HG03354 (cell line): Measurements from ENCODE around the gene C3orf62.

ENCODE experiments used
- ATAC-seq: cut with Tn5 transposase; IDR thresholded peaks from one replicate; pipeline ENCODE4 v1.9.1; 2021; ENCODE audit warnings: mild to moderate bottlenecking; ENCODE audit not compliant: unreplicated experiment, poor library complexity, severe bottlenecking

The C3orf62 gene

DNA sequence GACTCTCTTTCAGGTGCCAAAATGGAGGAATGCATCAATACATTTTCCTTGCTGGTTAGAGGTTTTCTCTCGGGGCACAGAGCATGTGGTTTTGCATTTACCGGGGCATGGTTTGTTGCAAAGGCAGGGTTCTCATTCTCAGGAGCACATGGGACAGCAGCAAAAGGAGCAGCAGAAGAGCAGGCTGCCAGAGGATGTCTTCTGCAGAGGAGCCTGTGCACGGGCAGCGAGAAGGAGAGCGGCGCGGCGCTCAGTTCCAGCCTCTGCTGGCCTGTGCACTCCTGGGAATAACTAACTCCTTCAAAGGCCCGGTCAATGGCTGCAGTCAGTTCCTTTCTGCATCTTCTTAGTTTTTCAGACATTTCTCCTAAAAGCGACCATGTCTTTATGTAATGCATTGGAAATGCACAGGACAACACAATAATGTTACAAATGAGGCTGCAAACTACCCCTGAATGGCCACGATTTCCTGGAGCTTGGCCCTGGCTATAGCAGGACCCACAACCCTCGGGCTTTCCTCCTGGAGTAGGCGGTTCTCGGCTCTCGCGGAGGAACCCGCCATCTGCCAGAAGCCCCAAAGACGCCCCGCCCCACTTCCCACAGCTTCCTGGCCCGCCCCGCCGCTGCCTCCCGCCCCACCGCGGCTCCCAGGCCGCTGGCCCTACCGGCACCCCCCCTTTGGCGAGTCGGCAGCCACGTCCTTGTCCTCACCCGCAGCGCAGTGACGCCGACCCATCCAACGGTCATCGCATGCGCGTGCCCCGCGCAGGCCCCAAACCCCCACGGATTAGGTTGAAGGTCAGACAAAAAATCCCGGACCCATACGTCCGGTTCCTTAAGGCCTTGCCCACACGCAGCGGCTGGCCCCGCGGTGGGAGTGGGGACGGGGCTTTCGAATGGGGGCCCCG lies at the start of gene C3orf62:
C3orf62 (minus strand) TSS at position 758 of the 908 bp plus-strand sequence; CDS start at position 398, 360 bp downstream.
- no peak for ATAC-seq

DNA sequence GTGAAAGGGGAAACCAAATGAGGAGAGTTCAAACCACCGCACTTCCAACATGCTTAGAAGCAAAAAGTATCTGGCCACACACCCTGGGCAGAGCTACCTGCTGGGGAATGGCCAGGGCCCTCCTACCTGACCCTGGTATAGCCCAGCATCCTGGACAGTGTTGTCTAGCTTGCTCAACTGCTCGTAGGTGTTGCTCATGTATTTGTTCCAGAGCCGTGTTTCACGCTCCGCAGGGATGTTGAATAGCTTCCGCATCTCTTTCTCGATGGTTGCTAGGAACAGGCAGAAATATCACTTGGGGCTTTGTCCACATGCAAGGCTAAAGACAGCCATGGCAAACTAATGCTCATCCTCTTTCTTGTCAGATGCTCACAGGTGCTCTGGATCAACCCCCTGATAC lies 47.7 kb upstream of the C3orf62 start:
- ATAC-seq, result no peak

DNA sequence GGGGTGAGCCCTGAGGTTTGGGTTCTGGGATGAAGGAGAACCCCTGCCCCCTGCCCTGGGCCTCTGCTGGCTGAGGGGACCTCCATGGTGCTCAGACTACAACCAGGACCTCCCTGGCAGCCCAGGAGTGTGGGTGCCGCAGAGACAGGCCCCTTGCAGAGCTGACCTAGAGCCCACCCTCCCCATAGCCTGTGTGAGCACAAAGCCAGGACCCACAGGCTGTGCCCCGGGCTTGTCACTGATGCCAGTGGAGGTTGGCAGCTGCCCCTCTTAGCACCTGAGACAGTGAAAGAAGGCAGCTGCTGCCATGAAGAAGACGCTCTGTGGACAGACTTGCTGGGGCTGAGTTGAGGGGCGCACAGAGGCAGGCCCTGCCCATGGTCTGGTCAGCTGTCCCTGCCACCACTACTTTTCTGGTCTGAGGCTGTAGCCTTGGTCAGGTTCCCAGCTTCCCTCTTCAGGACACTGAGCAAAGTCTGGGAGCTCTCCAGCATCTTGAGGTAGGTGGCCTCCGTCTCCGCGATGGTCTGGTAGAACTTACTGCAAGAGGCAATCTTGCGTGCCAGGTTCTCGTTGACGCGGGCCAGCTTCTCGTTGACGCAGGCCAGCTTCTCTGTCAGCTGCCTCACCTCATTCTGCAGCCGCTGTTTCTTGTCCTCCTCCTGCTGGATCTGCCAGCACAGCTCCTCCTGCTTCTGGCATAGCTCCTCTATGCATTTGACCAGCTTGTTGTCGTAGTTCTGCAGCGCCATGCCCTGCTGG lies 39.8 kb upstream of the C3orf62 start:
- no peak for ATAC-seq

DNA sequence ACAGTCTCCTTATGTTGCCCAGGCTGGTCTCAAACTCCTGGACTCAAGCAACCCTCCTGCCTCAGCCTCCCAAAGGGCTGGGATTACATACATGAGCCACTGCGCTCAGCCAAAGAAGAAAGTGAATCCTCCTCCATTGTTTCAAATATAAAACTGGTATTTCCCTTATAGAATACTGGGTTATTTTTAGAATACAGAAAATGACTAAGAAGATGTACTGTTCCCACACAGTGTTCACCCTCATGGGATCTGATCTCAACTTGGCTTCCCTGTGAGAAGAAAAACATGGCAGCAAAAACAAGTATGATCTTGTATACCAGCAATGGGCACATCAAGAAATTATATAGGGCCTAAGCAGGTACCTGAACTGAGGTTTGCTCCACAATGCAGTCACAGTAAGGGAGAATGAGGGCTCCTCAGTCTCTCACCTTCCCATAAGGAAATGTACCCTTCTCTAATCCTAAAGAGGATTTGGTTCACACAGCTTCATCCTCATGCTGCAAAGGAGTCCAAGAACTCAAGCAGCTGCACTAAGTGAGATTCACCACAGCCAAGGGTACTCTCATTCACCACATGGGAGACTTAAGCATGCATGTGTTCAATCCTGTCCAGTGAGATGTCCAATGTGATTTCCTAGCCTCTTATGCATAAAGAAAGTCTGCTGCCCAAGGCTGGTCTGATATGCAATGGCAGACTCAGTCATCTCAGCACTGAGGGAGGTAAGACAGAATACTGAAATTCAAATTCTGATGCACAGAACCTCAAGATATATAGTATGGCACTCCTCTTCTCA lies 37.1 kb upstream of the C3orf62 start:
- no peak for ATAC-seq

DNA sequence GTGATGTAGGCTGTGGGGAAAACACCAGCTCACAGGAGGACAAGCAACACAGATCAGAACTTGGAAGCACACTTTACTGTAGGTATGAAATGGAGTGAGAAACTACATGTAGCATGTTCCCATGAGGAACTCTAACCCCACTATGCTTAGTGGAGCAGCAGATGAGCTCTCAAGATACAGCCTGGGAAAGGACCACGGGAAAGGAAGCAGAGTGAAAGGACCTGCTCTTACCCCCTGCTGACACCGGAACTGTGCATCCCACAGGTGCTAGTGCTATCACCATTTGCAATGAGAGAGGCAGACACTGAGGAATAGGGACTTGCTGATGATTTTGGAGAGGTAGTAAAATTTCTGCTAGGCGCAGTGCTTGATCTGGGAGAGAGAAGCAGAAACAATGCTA lies 34.3 kb upstream of the C3orf62 start:
- no peak for ATAC-seq

DNA sequence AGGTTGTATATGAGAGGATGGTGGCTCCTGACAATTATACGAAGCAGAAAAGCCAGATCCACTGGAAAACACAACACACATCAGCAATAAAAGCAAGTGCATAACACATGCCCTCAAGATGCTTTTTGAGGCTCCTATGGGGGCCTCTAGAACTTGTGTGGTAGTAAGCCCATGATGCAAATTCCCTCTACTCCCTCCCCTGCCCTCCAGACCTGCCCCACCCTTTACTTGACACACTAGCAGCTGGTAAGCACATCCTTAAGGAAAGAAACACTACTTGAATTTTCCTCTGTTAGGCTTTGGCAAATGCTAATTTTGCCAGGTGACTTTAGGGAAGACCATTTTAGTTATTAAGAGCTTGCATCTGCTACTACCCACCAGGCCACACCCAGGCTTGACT lies 33.6 kb upstream of the C3orf62 start:
- ATAC-seq, result no peak

DNA sequence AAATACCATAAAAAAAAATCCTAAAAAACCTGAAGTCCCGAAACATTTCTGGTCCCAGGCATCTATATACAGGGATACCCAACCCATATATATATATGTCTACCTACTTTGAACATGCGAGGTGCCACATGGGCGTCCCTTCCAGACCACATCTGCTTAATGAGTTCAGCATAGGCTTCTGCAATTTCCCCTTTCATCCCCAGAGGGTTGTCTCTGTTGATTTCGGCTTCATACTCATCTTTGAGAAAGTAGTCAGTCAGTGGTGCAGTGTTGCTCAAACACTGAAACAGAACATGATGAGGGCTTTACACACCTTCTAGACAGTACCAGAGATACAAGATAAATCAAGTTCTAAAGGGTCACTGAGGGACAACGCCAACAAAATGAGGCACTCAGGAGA lies 28.6 kb upstream of the C3orf62 start:
- ATAC-seq, result no peak

DNA sequence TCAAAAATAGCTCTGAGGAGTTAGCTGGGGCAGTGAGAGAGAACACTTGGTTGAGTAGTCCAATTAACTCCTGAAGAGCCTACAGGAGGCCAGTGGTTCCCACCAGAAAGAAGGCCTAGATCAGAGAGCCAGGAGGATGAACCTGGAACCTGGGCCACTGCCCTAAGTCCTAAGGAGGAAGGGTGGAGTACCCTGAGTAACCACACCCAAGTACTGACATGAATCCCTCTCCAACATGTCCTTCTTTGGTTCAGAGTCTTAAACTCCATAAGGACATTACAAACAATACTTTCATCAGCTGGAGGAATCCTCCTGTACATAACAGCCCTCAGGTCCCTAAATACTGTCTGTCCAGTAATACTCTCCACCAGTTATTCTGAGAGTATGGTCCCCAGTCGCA lies 25.6 kb upstream of the C3orf62 start:
- ATAC-seq, result no peak

DNA sequence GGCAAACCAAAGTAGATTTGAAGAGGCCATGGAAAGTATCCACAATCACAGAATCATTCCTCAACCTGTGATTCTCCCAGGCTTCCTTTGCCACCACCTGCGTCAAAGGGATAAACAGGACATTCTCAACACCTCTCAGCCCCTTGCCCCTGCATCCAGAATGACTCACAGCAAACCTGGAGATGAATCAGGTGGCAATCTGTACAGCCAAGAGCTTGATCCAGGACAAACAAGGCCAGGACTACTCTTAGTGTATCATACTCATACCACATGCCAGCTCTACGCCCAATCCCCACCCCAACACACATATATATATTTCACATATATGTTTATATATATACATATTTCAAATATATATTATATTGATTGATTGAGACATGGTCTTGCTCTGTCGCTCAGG lies 23.6 kb upstream of the C3orf62 start:
- no peak for ATAC-seq

DNA sequence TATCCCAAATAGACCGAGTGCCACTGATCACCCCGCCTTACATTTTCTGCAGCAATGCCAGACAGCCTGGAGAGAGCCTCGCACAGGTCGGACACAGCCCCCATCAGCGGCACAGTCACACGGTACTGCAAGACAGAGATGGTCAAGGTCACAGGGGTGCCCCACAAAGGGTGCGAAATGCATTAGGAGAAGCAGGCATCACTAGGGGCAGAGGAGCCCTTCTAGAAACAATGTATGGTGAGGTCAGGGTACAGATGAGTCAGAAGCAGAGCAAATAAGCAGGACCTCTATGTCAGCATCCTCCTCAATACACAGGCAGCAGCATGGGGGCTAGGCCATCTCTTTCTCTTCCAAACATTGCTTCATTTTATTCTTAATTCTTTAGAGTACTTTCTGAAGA lies 21.5 kb upstream of the C3orf62 start:
- ATAC-seq, result no peak

DNA sequence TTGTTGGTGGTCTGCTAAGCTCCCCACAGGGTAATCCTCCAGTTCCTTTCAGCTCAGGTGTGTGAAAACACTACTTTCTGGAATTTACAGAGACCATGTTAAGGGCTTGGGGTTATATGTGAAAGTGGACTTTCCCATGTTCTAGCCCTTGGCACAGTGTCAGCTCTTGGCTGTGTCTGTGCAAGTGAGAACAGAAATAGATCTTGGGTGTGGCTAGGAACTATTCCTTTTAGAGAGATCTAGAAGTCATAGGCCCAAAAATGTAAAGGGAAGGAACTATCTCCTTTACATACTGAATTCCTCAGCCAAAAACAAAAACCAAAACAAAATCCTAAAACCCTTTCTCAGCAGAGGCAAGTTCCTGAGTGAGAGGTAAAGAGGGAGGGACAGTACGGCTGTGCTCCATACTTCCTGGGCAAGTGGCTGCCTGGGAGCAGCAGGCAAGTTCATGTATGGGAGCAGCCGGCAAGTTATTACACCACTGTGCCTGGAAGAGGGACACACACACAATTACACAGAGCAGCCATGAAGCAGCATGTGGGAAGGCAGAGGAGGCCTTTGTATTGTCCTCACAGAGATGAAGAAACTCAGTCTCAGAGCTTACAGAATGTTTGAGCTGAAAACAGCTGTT lies 19.9 kb upstream of the C3orf62 start:
- ATAC-seq, result no peak

DNA sequence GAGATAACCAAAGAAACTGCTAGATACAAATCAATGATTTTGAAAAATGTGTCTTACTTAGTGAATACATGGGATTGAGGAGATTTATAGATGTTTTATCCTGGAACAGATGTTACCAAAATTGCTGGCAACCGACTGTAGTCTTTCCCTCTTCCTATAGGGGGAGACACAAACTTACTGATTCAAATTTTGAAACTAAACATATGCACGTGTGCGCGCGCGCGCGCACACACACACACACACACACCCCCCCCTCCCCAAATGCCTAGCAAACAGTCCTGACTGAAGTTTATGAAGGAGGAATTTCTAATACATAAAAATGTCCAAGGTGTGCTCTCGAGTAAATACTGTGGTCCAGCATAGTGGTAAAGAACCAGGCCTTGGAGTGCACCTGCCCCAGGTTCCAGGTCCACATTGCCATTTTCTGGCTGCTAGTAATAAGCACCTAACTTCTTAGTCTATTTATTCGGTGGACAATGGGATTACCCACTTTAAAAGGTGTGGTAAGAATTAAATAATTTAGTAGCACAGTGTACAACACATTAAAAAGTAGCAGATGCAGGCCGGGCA lies 18.5 kb upstream of the C3orf62 start:
- no peak for ATAC-seq

DNA sequence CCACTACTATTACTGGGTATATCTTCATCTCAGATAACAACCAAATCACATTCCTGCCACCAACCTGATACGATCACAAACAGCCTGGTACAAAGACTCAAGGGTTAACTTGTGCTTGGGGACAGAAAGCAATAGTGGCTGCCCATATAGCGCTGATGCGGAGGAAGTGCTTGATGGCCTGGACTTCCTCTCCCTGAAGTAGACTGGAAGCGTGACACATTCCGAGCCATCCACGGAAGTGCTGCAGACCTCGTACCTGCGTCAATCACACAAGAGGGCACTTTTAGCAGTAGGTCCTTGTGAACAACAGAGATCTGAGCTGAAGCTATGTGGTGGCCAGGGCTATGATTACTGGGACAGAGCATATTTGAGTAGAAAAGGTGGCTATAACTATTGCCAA lies 17.3 kb upstream of the C3orf62 start:
- ATAC-seq, result no peak

DNA sequence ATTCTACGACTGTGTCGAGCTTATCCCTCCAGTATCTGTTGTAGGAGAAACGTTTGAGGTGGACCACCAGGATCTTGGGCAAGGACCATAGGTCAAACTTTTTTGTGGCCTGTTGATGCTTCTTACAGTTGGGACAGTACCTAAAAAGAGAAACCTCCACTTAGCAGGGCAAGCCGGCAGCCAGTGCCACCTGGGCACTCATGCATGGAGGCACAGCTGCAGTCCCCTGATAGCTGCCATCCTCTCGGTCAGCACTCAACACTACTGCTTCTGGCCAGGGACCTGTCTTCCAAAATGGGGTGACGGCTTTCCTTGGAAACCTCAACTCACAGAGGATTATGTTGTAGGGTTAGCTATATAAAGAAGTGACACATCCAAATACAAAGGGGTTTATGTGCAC lies 7.0 kb upstream of the C3orf62 start:
- no peak for ATAC-seq

DNA sequence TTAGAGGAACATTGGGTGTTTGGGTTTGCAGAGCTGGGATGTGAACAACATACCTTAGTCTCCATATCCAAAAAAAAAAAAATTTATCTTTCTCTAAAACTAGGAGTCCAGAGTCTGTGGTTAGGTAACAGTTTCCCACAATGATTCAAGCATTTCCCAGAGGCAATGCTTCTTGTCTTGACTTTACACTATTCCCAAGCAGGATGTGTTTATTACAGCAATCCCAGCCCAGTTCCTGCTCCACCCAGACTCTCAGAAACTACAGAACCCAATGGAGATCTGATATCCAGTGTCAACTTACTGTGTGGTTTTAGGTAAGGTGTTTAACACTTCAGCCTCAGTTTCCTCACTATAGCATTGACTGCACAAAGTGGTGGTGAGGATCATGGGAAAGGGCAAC lies 2.3 kb upstream of the C3orf62 start:
- no peak for ATAC-seq

DNA sequence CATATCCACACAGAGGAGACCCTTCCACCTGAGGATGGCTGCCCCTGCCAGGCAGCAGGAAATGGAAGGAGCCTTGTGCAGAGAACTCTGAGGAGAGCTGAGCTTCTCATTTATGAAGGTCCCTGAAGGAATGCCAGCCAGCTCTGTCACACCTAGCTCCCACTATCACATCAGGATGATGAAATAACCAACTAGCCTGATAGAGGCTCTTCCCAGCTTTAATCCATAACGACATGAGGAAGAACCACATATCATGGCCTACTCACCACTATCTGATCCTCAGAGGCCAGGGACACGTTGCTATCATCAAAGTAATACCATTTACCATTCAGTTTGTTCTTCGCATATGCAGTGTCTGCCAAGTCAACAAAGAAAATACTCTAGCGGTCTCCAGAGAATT lies 1.5 kb upstream of the C3orf62 start:
- no peak for ATAC-seq

DNA sequence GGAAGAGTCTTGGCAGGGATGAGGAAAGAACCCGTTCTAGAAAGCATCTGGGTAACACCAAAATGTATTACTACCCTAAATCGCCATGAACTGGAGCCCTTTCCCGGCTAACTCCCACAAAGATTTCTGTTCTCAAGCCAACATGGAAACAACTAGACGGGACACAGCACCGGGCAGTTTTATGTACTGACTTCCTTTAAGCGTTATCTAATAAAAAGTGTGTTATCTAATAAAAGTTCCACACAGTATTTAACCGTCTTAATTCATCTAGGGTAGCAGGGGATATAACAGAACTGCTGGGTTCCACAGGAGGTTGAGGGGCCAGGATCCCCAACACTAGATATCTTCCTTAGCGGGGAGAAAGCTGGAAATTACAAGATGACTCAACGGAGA lies 347 bp upstream of the C3orf62 start:
- no peak for ATAC-seq

DNA sequence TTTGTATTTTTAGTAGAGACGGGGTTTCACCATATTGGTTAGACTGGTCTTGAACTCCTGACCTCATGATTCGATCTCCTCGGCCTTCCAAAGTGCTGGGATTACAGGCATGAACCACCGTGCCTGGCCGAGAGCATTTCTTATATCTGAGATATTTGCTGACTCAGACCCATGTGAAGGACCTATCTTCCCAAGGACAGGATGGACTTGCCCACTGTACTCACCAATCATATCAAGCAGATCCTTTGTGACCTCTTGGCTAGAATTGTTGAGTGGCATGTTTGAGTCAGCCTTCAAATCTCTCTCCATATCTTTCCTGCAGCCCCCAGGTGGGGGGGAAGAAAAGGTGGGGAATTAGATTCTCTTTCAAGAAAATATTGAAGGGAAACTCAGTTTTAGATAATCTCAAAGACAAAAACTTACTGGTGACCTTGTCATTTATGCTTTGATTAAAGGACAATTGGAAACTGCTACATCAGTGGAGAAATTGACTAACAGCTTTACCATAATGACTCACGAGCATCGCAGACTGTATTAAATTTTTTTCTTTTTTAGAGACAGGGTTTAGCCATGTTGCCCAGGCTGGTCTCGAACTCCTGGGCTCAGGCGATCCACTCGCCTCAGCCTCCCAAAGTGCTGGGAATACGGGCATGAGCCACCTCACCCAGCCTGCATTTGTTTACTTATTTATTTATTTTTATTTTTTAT lies 3.1 kb downstream of the C3orf62 start:
- ATAC-seq, result no peak

DNA sequence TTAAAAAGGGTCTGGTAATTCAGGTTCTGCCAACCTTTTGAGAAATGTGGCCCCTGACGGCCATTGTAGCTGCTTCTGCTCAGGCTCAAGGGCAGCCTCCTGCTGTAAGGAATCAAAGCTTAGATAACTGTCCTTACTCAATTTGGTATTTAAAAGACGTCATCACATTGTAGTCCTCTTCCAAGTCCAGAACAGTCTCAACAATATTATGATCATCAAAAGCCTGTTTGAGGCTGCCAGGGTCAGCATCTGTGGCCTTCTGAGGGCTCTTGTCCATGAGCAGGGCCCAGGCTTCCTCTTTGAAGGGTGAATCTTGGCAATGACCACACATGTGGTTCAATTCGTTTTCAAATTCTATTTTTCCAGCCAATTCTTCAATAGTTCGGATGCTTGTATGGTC lies 6.0 kb downstream of the C3orf62 start:
- ATAC-seq, result no peak
